HG02763 (cell line): ENCODE results near the gene DNAJA2.
A peak's percentile ranks its signal among the peaks of the same experiment; 100 is the strongest.
"Not testable (repeated sequence)": the region's sequence is repeated elsewhere in the genome, so short reads cannot be mapped to it uniquely, and the experiment has no call there.

Experiments
- ATAC-seq: cut with Tn5 transposase; IDR thresholded peaks from one replicate; pipeline ENCODE4 v1.9.1; 2021; ENCODE audit warnings: mild to moderate bottlenecking, moderate library complexity; ENCODE audit not compliant: unreplicated experiment

Gene DNAJA2

GRCh38 chr16:46975908-46976470 is 2.5 kb upstream of the DNAJA2 start:
- no peak for ATAC-seq

GRCh38 chr16:46975165-46975564 is 1.7 kb upstream of the DNAJA2 start:
- ATAC-seq, result no peak

GRCh38 chr16:46974352-46974751 is 878 bp upstream of the DNAJA2 start:
- no peak for ATAC-seq

GRCh38 chr16:46973996-46974324 is 486 bp upstream of the DNAJA2 start:
- no peak for ATAC-seq

GRCh38 chr16:46972429-46973206 is 856 bp downstream of the DNAJA2 start:
- peak; percentile 42 for ATAC-seq

GRCh38 chr16:46971271-46971670 is 2.2 kb downstream of the DNAJA2 start:
- ATAC-seq, result no peak

GRCh38 chr16:46970089-46970488 is 3.4 kb downstream of the DNAJA2 start:
- no peak for ATAC-seq

GRCh38 chr16:46968063-46968435 is 5.4 kb downstream of the DNAJA2 start:
- ATAC-seq, result no peak

- ATAC-seq, result no peak
These were observed 10.8 kb downstream of the DNAJA2 start for GRCh38 chr16:46962629-46963028.

- ATAC-seq, result no peak
These were observed 11.8 kb downstream of the DNAJA2 start for GRCh38 chr16:46961373-46962353.

GRCh38 chr16:46954562-46954961 is 18.9 kb downstream of the DNAJA2 start:
- ATAC-seq, result no peak

GRCh38 chr16:46950009-46950408 is 23.5 kb downstream of the DNAJA2 start:
- ATAC-seq, result no peak

GRCh38 chr16:46949241-46949892 is 24.1 kb downstream of the DNAJA2 start:
- no peak for ATAC-seq

GRCh38 chr16:46948548-46949166 is 24.8 kb downstream of the DNAJA2 start:
- ATAC-seq, result no peak

GRCh38 chr16:46947900-46948547 is 25.4 kb downstream of the DNAJA2 start:
- no peak for ATAC-seq

- not testable (repeated sequence) for ATAC-seq
These were observed 28.8 kb downstream of the DNAJA2 start for GRCh38 chr16:46944713-46945112.

GRCh38 chr16:46937536-46937935 is 35.9 kb downstream of the DNAJA2 start:
- no peak for ATAC-seq

GRCh38 chr16:46932802-46933201 is 40.7 kb downstream of the DNAJA2 start:
- ATAC-seq, result no peak

GRCh38 chr16:46930861-46931260 is 42.6 kb downstream of the DNAJA2 start:
- ATAC-seq, result no peak
